OCI-LY7 (cell line): Measurements from ENCODE around the gene PCDHB14.
"Not testable (repeated sequence)": the region's sequence is repeated elsewhere in the genome, so short reads cannot be mapped to it uniquely, and the experiment has no call there.

ENCODE experiments used
- CTCF ChIP-seq: fragments of 200-600 bp; sonication (generic); conservative IDR thresholded peaks from 2 replicates; pipeline ENCODE4 v1.5.1; 2014; ENCODE audit warnings: mild to moderate bottlenecking, antibody characterized with exemption, low read length, moderate library complexity, mixed read lengths
- EZH2phosphoT487 ChIP-seq: fragments of 200-600 bp; sonication (generic); IDR thresholded peaks from 2 replicates; pipeline ENCODE4 v1.6.1; 2018; ENCODE audit warnings: low read depth, borderline replicate concordance, mild to moderate bottlenecking, mixed run types, antibody characterized with exemption, low read length, moderate library complexity, mixed read lengths

GRCh38 chr5:141184117-141184855, 38.9 kb upstream of the PCDHB14 start:
- not testable (repeated sequence) for TF ChIP-seq CTCF, EZH2phosphoT487
